Vagina (tissue), 2 donors: Measurements from ENCODE around the gene GPR137.

ENCODE experiments used
- CTCF ChIP-seq, 3 experiments: fragments of 450-650 bp in 2 of 3; fragments of 200-600 bp in 1 of 3; sonication (generic) in 1 of 3; IDR thresholded peaks; one replicate each; pipeline ENCODE4 v1.5.1; 2017 to 2019; ENCODE audit warnings: antibody characterized with exemption in 3 of 3, mild to moderate bottlenecking in 2 of 3, moderate library complexity in 2 of 3
- POLR2A ChIP-seq, 2 donors: fragments of 450-650 bp; IDR thresholded peaks; one replicate each; pipeline ENCODE4 v1.6.1; 2017; ENCODE audit warnings: antibody characterized with exemption in 2 of 2, mild to moderate bottlenecking in 2 of 2, moderate library complexity in 2 of 2

GRCh38 chr11:64247729-64248531, 37.7 kb upstream of the GPR137 start:
- TF ChIP-seq CTCF (IDR thresholded peaks at IDR 0.05) = no peak
- TF ChIP-seq POLR2A (IDR thresholded peaks at IDR 0.05) = no peak
